K562 (cell line): ENCODE measurements around the gene FABP7. TPM values are rescaled to one million over a fixed set of nuclear protein-coding genes. Genes with fewer than 3 reads are reported as not detected.

ENCODE experiments used
- ATAC-seq: fragments of 200-7000 bp; cut with Tn5 transposase; 3 replicates; pipeline ENCODE4 v1.9.1; 2020; ENCODE audit warnings: moderate library complexity
- BruUV-seq: library from RNA; stranded (reverse); fragments of 400-500 nt; replicated peaks from 2 replicates; lab custom pipeline; 2021; lab: Mats Ljungman, UMichigan
- CTCF ChIA-PET: fragments of 300-600 bp; formaldehyde crosslinking; extraction: SDS; loops from one replicate; lab custom pipeline; 2021; ENCODE audit warnings: low intra/inter-chr PET ratio; lab: Yijun Ruan, JAX
- POLR2A ChIA-PET: fragments of 300-600, 350-650 bp; sonication (Branson Sonifier 250); formaldehyde crosslinking; extraction: SDS; loops from one replicate; lab custom pipeline; 2021; ENCODE audit warnings: antibody characterized with exemption, inconsistent platforms; lab: Yijun Ruan, JAX
- DNase-seq, 4 experiments: peaks; one replicate each; pipeline versions ENCODE4 v3.0.0 to v3.0.0-alpha.2; 2011 to 2018; ENCODE audit warnings: low spot score in 3 of 4, mixed read lengths in 3 of 4; ENCODE audit errors: extremely low read depth in 1 of 4
- FAIRE-seq: peaks from 2 replicates; lab custom pipeline; 2011; peaks lifted over from hg19 to GRCh38; lab: Jason Lieb, UNC
- H2AFZ ChIP-seq: 2 replicates; pipeline ENCODE4 v1.6.0; 2011; ENCODE audit warnings: low read depth, low read length, control low read depth, inconsistent platforms
- H3K27ac ChIP-seq: fragments of 200-600 bp; 3 replicates; pipeline ENCODE4 v1.8.0; 2011; ENCODE audit warnings: low read depth, mild to moderate bottlenecking, control low read depth, inconsistent platforms, low read length, moderate library complexity, mixed read lengths; ENCODE audit errors: extremely low read depth
- H3K27me3 ChIP-seq, 2 experiments: fragments of 300-600 bp in 1 of 2; 2 replicates in 1 of 2; 3 replicates in 1 of 2; pipeline versions ENCODE4 v1.6.0 to v1.8.0; 2011; ENCODE audit warnings: inconsistent platforms in 2 of 2, low read length in 2 of 2, mild to moderate bottlenecking in 1 of 2, mixed read lengths in 1 of 2, moderate library complexity in 1 of 2; ENCODE audit not compliant: control insufficient read depth in 2 of 2, insufficient read depth in 2 of 2
- H3K36me3 ChIP-seq: fragments of 300-600 bp; 3 replicates; pipeline ENCODE4 v1.8.0; 2011; ENCODE audit warnings: mild to moderate bottlenecking, low read length, inconsistent platforms; ENCODE audit not compliant: control insufficient read depth, insufficient read depth
- H3K4me1 ChIP-seq, 2 experiments: fragments of 200-600 bp in 1 of 2; replicated peaks in 1 of 2; 2 replicates in 1 of 2; 3 replicates in 1 of 2; pipeline versions ENCODE4 v1.5.1 to v1.8.0; 2011; ENCODE audit warnings: inconsistent platforms in 2 of 2, low read length in 2 of 2, mild to moderate bottlenecking in 1 of 2, mixed read lengths in 1 of 2, moderate library complexity in 1 of 2; ENCODE audit not compliant: control insufficient read depth in 2 of 2, insufficient read depth in 2 of 2
- H3K4me2 ChIP-seq: 2 replicates; pipeline ENCODE4 v1.6.1; 2011; ENCODE audit warnings: low read length, control low read depth, inconsistent platforms, mixed read lengths; ENCODE audit not compliant: insufficient read depth
- H3K4me3 ChIP-seq: fragments of 200-600 bp; sonication (generic), shearing (Covaris generic); 2 replicates; pipeline ENCODE4 v1.5.1; 2016; ENCODE audit warnings: control low read depth, inconsistent platforms
- H3K79me2 ChIP-seq: fragments of 200-600 bp; 3 replicates; pipeline ENCODE4 v1.8.0; 2011; ENCODE audit warnings: low read length, inconsistent platforms; ENCODE audit not compliant: control insufficient read depth, insufficient read depth
- H3K9ac ChIP-seq, 2 experiments: 2 replicates each; pipeline versions ENCODE4 v1.6.0 to v1.6.1; 2011; ENCODE audit warnings: low read depth in 2 of 2, low read length in 2 of 2, control low read depth in 1 of 2, inconsistent platforms in 1 of 2, mild to moderate bottlenecking in 1 of 2, mixed read lengths in 1 of 2; ENCODE audit not compliant: insufficient read depth in 1 of 2
- H3K9me1 ChIP-seq: one replicate; pipeline ENCODE4 v1.6.0; 2011; ENCODE audit warnings: inconsistent platforms, mild to moderate bottlenecking, low read length, moderate library complexity; ENCODE audit not compliant: control insufficient read depth, insufficient read depth
- H3K9me3 ChIP-seq: replicated peaks from 2 replicates; pipeline ENCODE4 v1.5.1; 2011; ENCODE audit warnings: low read depth, low read length, inconsistent platforms; ENCODE audit not compliant: control insufficient read depth, insufficient read depth
- H4K20me1 ChIP-seq: replicated peaks from 2 replicates; pipeline ENCODE4 v1.6.1; 2011; ENCODE audit warnings: low read length, inconsistent platforms, mixed read lengths; ENCODE audit not compliant: control insufficient read depth, insufficient read depth
- CUX1 ChIP-seq: fragments of 200-800 bp; sonication (Bioruptor generic); IDR thresholded peaks from 2 replicates; pipeline ENCODE4 v1.6.1; 2016; ENCODE audit warnings: missing genetic modification characterization, missing compliant biosample characterization
- GABPA ChIP-seq: fragments of 200-800 bp; sonication (Bioruptor generic); conservative IDR thresholded peaks from 2 replicates; pipeline ENCODE4 v1.6.1; 2016; ENCODE audit warnings: low read depth, missing genetic modification characterization, missing compliant biosample characterization
- KAT8 ChIP-seq: fragments of 450-650 bp; IDR thresholded peaks from 2 replicates; pipeline ENCODE4 v1.6.1; 2016; ENCODE audit warnings: low read depth, mild to moderate bottlenecking
- MCM7 ChIP-seq, 2 experiments: fragments of 450-650 bp; IDR thresholded peaks; 2 replicates each; pipeline ENCODE4 v1.6.1; 2016 to 2018
- RBM34 ChIP-seq: fragments of 200-400 bp; formaldehyde crosslinking; IDR thresholded peaks from 2 replicates; pipeline ENCODE4 v1.6.1; 2018; ENCODE audit warnings: low read length, borderline replicate concordance; ENCODE audit not compliant: insufficient read depth
- SAP30 ChIP-seq: fragments of 200-600 bp; sonication (generic); IDR thresholded peaks from 2 replicates; pipeline ENCODE4 v1.6.1; 2012; ENCODE audit warnings: borderline replicate concordance, low read depth, mild to moderate bottlenecking, moderate library complexity, low read length, control low read depth, inconsistent platforms; ENCODE audit not compliant: insufficient read depth, poor library complexity, severe bottlenecking
- SREBF1 ChIP-seq: fragments of 150-350 bp; IDR thresholded peaks from 2 replicates; pipeline ENCODE4 v1.6.1; 2014; ENCODE audit warnings: antibody characterized with exemption, low read depth, low read length, borderline replicate concordance
- VEZF1 ChIP-seq: fragments of 200-800 bp; sonication (Bioruptor generic); IDR thresholded peaks from 2 replicates; pipeline ENCODE4 v1.6.1; 2017; ENCODE audit warnings: missing genetic modification characterization, missing compliant biosample characterization
- WGBS: fragments of 100-300 bp; shearing (Covaris generic); methylation state at CpG from one replicate; pipeline ENCODE4 v1.1.6; 2016; ENCODE audit warnings: low coverage, mixed read lengths; ENCODE audit not compliant: insufficient coverage; ENCODE audit errors: missing lambda C conversion rate; 5-methylcytosine and 5-hydroxymethylcytosine counted together
- in situ Hi-C: fragments of 300-500 bp; cut with MboI; formaldehyde crosslinking; loops from 4 replicates; pipeline ENCODE4 v1.15.0; 2018; ENCODE audit warnings: inconsistent platforms, mixed read lengths
- intact Hi-C: fragments of 100-400 bp; cut with micrococcal nuclease; formaldehyde crosslinking; loops from 2 replicates; pipeline ENCODE4 v1.14.2; 2022
- polyA plus RNA-seq, 8 experiments: library from polyadenylated mRNA; depleted of rRNA in 4 of 8; stranded (reverse) in 5 of 8; unstranded in 3 of 8; fragments of >200 nt; fragmentation: Nextera tagmentation in 2 of 8; fragmentation: Illumina TruSeq in 1 of 8; extraction: Ambion mirVana in 2 of 8; extraction: Trizol in 1 of 8; gene quantifications; 2 replicates each; pipeline versions ENCODE4 v1.2.1 to v1.2.3, GENCODE V29; 2011 to 2014; ENCODE audit warnings: inconsistent platforms in 1 of 8, missing spikeins in 1 of 8
- total RNA-seq, 7 experiments: library from RNA; depleted of rRNA in 6 of 7; stranded (reverse); fragments of >200 nt in 6 of 7; fragmentation: Illumina TruSeq in 2 of 7; extraction: Trizol in 2 of 7; gene quantifications; 2 replicates each; pipeline versions ENCODE4 v1.2.1 to v1.2.3, GENCODE V29; 2011 to 2021; ENCODE audit warnings: low replicate concordance in 1 of 7
- TF ChIP-seq, protein P1 (sequence below): fragments of 250-450 bp; sonication (Bioruptor Pico); IDR thresholded peaks from 2 replicates; pipeline ENCODE4 v1.8.0; 2022; ENCODE audit warnings: inconsistent platforms
- TF ChIP-seq, protein P2 (sequence below), 2 experiments: fragments of 450-650 bp in 1 of 2; sonication (generic) in 1 of 2; formaldehyde crosslinking in 1 of 2; IDR thresholded peaks in 1 of 2; conservative IDR thresholded peaks in 1 of 2; 2 replicates each; pipeline versions ENCODE4 v1.6.1 to v1.8.1; 2016 to 2023; ENCODE audit warnings: mild to moderate bottlenecking in 2 of 2, moderate library complexity in 2 of 2, inconsistent platforms in 1 of 2, missing genetic modification reagents in 1 of 2

Gene FABP7
- total and polyA plus RNA-seq, 9 of the 15 experiments (the other 6 are each of a cell fraction or from before 2014, with no cell fraction given), result 0.07 to 0.14 TPM; not detected in 7

DNA sequence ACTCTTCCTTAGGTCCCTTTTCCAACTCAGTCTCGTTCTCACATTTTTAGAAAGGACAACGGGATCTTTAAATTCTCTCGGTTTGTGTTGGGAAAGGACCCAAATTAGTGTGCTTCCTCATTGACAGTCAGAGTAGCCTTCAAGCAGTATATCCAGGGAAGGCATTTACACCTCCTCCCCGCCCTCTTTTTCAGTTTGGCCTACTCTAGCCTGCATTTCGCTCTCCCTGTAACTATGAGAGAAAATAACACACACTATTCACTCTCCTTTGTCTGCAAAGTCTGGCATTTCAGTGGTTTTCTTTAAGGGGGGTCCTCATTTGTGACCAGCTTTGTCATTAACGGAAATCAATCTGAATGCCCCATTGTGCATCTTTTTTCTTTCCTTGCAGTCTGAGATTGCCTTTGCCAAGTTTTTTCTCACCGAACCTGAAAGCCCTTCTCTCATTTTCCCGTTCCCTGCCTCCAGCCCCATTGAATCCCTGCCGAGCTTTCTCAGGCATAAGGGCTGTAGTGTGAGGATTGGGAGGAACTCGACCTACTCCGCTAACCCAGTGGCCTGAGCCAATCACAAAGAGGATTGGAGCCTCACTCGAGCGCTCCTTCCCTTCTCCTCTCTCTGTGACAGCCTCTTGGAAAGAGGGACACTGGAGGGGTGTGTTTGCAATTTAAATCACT, 393 bp upstream of the FABP7 start:
- no TSS peak for BruUV-seq
- peaks cover 0 to 8% of the 10 kb centered on the region in 2 experiments; a peak in 2 of 5 replicates for H3K27me3 ChIP-seq
- no peaks in the 10 kb centered on the region for H4K20me1 ChIP-seq
- no peak overlapping the region for H3K4me2 ChIP-seq
- H3K9ac ChIP-seq, result no peak overlapping the region
- in situ Hi-C loops (no loop called here), intact Hi-C loops (no loop called here)
- H2AFZ ChIP-seq, result no peak overlapping the region
- H3K9me1 ChIP-seq, result no peaks in the 10 kb centered on the region
- H3K79me2 ChIP-seq, result no peaks in the 10 kb centered on the region
- H3K9me3 ChIP-seq, result no peaks in the 10 kb centered on the region
- CTCF ChIA-PET, result no interaction called here
- H3K4me1 ChIP-seq, result no peaks in the 10 kb centered on the region
- POLR2A ChIA-PET, result interaction anchor here (0.6 kb wide), 1 partner anchor 46 kb away, joined by 3 read pairs; no protein-coding TSS in a partner anchor
- under 1% methylated on average over 13 of the region's 13 CpGs for WGBS
- H3K4me3 ChIP-seq, result no peak overlapping the region
- H3K36me3 ChIP-seq, result no peaks in the 10 kb centered on the region
- ATAC-seq, result no peak; the same call in 2 of the 3 replicates
- no peak for DNase-seq
- H3K27ac ChIP-seq, result no peak overlapping the region
- FAIRE-seq, result no peak
- TF ChIP-seq, protein P1, sequence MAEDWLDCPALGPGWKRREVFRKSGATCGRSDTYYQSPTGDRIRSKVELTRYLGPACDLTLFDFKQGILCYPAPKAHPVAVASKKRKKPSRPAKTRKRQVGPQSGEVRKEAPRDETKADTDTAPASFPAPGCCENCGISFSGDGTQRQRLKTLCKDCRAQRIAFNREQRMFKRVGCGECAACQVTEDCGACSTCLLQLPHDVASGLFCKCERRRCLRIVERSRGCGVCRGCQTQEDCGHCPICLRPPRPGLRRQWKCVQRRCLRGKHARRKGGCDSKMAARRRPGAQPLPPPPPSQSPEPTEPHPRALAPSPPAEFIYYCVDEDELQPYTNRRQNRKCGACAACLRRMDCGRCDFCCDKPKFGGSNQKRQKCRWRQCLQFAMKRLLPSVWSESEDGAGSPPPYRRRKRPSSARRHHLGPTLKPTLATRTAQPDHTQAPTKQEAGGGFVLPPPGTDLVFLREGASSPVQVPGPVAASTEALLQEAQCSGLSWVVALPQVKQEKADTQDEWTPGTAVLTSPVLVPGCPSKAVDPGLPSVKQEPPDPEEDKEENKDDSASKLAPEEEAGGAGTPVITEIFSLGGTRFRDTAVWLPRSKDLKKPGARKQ (CRISPR knock-in tag), result no peak
- TF ChIP-seq CUX1 (no peak), KAT8 (no peak), VEZF1 (CRISPR knock-in tag) (no peak), MCM7 (IDR thresholded peaks at IDR 0.05) (no peak), SREBF1 (no peak), RBM34 (no peak), SAP30 (no peak), GABPA (no peak)
- TF ChIP-seq, protein P2, sequence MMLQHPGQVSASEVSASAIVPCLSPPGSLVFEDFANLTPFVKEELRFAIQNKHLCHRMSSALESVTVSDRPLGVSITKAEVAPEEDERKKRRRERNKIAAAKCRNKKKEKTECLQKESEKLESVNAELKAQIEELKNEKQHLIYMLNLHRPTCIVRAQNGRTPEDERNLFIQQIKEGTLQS (IDR thresholded peaks at IDR 0.05), result no peak
- TF ChIP-seq, protein P2 (CRISPR knock-in tag; conservative IDR thresholded peaks at IDR 0.05), result no peak
